GM23338 (cell line): ENCODE measurements around the gene ST7L.
A peak's percentile ranks its signal among the peaks of the same experiment; 100 is the strongest.

ENCODE experiments used
- CREB1 ChIP-seq: fragments of 250-450 bp; sonication (Bioruptor Pico); IDR thresholded peaks from 2 replicates; pipeline ENCODE4 v1.5.0; 2020; ENCODE audit warnings: low read depth, mild to moderate bottlenecking, moderate library complexity
- EZH2 ChIP-seq: fragments of 200-600 bp; sonication (generic); IDR thresholded peaks from one replicate; pipeline ENCODE4 v1.8.0; 2017; ENCODE audit warnings: antibody characterized with exemption, mild to moderate bottlenecking, low read depth; ENCODE audit not compliant: unreplicated experiment
- EZH2phosphoT487 ChIP-seq: fragments of 200-600 bp; sonication (generic); IDR thresholded peaks from one replicate; pipeline ENCODE4 v1.8.1; 2018; ENCODE audit warnings: antibody characterized with exemption; ENCODE audit not compliant: unreplicated experiment
- JUNB ChIP-seq: IDR thresholded peaks from one replicate; pipeline ENCODE4 v1.6.1; 2016; ENCODE audit warnings: antibody characterized with exemption; ENCODE audit not compliant: unreplicated experiment
- POLR2AphosphoS5 ChIP-seq: IDR thresholded peaks from 2 replicates; pipeline ENCODE4 v1.6.1; 2016; ENCODE audit warnings: antibody characterized with exemption, low read depth
- STAT1 ChIP-seq: IDR thresholded peaks from one replicate; pipeline ENCODE4 v1.6.1; 2016; ENCODE audit warnings: antibody characterized with exemption; ENCODE audit not compliant: unreplicated experiment
- ZNF114 ChIP-seq: fragments of 250-450 bp; sonication (Bioruptor Pico); IDR thresholded peaks from 2 replicates; pipeline ENCODE4 v1.5.0; 2020; ENCODE audit warnings: mild to moderate bottlenecking, moderate library complexity
- TF ChIP-seq, protein P1 (sequence below), 2 experiments: fragments of 200-600 bp in 1 of 2; sonication (generic) in 1 of 2; conservative IDR thresholded peaks; 2 replicates each; pipeline versions ENCODE4 v1.5.1 to v1.6.1; 2016 to 2017; ENCODE audit warnings: antibody characterized with exemption in 2 of 2, low read depth in 2 of 2, mild to moderate bottlenecking in 2 of 2, moderate library complexity in 1 of 2
- TF ChIP-seq, protein P2 (sequence below): IDR thresholded peaks from one replicate; pipeline ENCODE4 v1.6.1; 2018; ENCODE audit warnings: antibody characterized with exemption; ENCODE audit not compliant: unreplicated experiment
- TF ChIP-seq, protein P3 (sequence below): IDR thresholded peaks from 2 replicates; pipeline ENCODE4 v1.6.1; 2016; ENCODE audit warnings: antibody characterized with exemption

DNA sequence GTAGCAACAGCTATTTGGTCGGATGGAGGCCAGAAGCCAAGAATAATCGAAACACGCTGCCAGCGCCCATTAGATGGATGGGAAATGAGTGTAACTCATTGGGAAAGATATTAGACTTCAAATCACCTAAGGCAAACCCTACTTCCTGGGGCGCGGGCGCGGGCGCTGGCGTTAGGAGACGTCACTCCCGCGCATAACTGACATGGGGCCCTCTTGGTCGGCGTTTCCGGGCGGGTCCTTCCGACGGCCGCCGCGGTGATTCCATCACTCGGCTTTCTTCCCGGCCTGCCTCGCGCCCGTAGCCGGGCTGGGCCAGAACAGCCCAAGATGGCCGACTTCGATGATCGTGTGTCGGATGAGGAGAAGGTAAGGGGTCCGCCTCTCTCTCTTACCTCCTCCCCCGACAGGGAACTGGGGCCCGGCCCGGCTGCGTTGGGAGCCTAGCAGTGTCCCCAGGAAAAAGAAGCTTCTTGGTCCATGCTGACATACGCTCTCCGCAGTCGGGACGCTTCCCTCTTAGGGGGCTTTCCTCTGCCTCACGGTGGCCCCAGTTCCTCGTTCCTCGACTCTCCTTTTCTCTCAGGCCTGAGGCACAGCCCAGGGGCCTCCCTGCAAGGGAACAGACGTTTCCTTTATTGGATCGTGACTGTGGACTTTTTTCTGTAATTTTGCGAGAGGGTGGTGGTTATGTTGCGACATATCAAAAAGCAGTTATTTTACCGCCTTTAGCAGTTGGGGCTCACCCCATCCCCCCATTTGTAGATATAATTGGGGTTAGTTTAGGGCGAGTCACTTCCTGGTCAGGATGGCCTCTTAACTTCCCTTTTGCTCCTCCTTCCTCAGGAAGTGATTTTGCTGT is 806 bp upstream of the ST7L start, which contains the start of gene CAPZA1:
- TF ChIP-seq, protein P1, sequence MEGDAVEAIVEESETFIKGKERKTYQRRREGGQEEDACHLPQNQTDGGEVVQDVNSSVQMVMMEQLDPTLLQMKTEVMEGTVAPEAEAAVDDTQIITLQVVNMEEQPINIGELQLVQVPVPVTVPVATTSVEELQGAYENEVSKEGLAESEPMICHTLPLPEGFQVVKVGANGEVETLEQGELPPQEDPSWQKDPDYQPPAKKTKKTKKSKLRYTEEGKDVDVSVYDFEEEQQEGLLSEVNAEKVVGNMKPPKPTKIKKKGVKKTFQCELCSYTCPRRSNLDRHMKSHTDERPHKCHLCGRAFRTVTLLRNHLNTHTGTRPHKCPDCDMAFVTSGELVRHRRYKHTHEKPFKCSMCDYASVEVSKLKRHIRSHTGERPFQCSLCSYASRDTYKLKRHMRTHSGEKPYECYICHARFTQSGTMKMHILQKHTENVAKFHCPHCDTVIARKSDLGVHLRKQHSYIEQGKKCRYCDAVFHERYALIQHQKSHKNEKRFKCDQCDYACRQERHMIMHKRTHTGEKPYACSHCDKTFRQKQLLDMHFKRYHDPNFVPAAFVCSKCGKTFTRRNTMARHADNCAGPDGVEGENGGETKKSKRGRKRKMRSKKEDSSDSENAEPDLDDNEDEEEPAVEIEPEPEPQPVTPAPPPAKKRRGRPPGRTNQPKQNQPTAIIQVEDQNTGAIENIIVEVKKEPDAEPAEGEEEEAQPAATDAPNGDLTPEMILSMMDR (conservative IDR thresholded peaks at IDR 0.05; ENCODE audit: low read depth in 2 of 2): peak in 1 of 2 experiments; percentile 15; a peak in 1 of 4 replicates
- TF ChIP-seq, protein P2, sequence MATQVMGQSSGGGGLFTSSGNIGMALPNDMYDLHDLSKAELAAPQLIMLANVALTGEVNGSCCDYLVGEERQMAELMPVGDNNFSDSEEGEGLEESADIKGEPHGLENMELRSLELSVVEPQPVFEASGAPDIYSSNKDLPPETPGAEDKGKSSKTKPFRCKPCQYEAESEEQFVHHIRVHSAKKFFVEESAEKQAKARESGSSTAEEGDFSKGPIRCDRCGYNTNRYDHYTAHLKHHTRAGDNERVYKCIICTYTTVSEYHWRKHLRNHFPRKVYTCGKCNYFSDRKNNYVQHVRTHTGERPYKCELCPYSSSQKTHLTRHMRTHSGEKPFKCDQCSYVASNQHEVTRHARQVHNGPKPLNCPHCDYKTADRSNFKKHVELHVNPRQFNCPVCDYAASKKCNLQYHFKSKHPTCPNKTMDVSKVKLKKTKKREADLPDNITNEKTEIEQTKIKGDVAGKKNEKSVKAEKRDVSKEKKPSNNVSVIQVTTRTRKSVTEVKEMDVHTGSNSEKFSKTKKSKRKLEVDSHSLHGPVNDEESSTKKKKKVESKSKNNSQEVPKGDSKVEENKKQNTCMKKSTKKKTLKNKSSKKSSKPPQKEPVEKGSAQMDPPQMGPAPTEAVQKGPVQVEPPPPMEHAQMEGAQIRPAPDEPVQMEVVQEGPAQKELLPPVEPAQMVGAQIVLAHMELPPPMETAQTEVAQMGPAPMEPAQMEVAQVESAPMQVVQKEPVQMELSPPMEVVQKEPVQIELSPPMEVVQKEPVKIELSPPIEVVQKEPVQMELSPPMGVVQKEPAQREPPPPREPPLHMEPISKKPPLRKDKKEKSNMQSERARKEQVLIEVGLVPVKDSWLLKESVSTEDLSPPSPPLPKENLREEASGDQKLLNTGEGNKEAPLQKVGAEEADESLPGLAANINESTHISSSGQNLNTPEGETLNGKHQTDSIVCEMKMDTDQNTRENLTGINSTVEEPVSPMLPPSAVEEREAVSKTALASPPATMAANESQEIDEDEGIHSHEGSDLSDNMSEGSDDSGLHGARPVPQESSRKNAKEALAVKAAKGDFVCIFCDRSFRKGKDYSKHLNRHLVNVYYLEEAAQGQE: no peak
- no peak for TF ChIP-seq JUNB
- TF ChIP-seq, protein P3, sequence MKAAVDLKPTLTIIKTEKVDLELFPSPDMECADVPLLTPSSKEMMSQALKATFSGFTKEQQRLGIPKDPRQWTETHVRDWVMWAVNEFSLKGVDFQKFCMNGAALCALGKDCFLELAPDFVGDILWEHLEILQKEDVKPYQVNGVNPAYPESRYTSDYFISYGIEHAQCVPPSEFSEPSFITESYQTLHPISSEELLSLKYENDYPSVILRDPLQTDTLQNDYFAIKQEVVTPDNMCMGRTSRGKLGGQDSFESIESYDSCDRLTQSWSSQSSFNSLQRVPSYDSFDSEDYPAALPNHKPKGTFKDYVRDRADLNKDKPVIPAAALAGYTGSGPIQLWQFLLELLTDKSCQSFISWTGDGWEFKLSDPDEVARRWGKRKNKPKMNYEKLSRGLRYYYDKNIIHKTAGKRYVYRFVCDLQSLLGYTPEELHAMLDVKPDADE: peak; percentile 74
- no peak for TF ChIP-seq EZH2phosphoT487
- peak; percentile 91 for TF ChIP-seq POLR2AphosphoS5
- peak; percentile 91 for TF ChIP-seq CREB1
- TF ChIP-seq EZH2: no peak
- TF ChIP-seq STAT1: no peak
- TF ChIP-seq ZNF114: no peak
